Stimulated activated CD8-positive, alpha-beta memory T cell treated with anti-CD3 and anti-CD28 coated beads, Interleukin-12 subunit alpha, Interleukin-12 subunit beta, amount 100 ng/mL, for 1 hour (primary cell): ENCODE measurements around the gene PRR20G.
"Not testable (repeated sequence)": the region's sequence is repeated elsewhere in the genome, so short reads cannot be mapped to it uniquely, and the experiment has no call there.

Source experiments
- DNase-seq: peaks from one replicate; pipeline ENCODE4 v3.0.0-alpha.2; 2020; ENCODE audit warnings: low read depth

Gene PRR20G

GRCh38 chr3:127299276-127299675, 11.4 kb upstream of the PRR20G start:
- DNase-seq: no peak

GRCh38 chr3:127296959-127297358, 9.1 kb upstream of the PRR20G start:
- DNase-seq: no peak

- no peak for DNase-seq
Observed at GRCh38 chr3:127296166-127296565, 8.3 kb upstream of the PRR20G start.

- not testable (repeated sequence) for DNase-seq
Observed at GRCh38 chr3:127293650-127294049, 5.8 kb upstream of the PRR20G start.

GRCh38 chr3:127291611-127292010, 3.8 kb upstream of the PRR20G start:
- DNase-seq: no peak

- no peak for DNase-seq
Observed at GRCh38 chr3:127291114-127291513, 3.3 kb upstream of the PRR20G start.

- DNase-seq: no peak
Observed at GRCh38 chr3:127289706-127290575, 2.1 kb upstream of the PRR20G start.

GRCh38 chr3:127288921-127289705, 1.3 kb upstream of the PRR20G start:
- DNase-seq: no peak

- DNase-seq: no peak
Observed at GRCh38 chr3:127288343-127288742, 497 bp upstream of the PRR20G start.

GRCh38 chr3:127286571-127287140, 1.2 kb downstream of the PRR20G start:
- DNase-seq: no peak

GRCh38 chr3:127284258-127284657, 3.6 kb downstream of the PRR20G start:
- DNase-seq: no peak

GRCh38 chr3:127277561-127277960, 10.3 kb downstream of the PRR20G start:
- DNase-seq: no peak

- no peak for DNase-seq
Observed at GRCh38 chr3:127276995-127277394, 10.9 kb downstream of the PRR20G start.

- DNase-seq: no peak
Observed at GRCh38 chr3:127276396-127276795, 11.4 kb downstream of the PRR20G start.

GRCh38 chr3:127275287-127275781, 12.5 kb downstream of the PRR20G start:
- DNase-seq: no peak

- DNase-seq: no peak
Observed at GRCh38 chr3:127274200-127274760, 13.6 kb downstream of the PRR20G start.

- DNase-seq: no peak
Observed at GRCh38 chr3:127273206-127273605, 14.6 kb downstream of the PRR20G start.

- no peak for DNase-seq
Observed at GRCh38 chr3:127266186-127266585, 21.7 kb downstream of the PRR20G start.

GRCh38 chr3:127265581-127265981, 22.3 kb downstream of the PRR20G start:
- no peak for DNase-seq

- no peak for DNase-seq
Observed at GRCh38 chr3:127264794-127265514, 22.9 kb downstream of the PRR20G start.

- DNase-seq: no peak
Observed at GRCh38 chr3:127264292-127264691, 23.6 kb downstream of the PRR20G start.
